Panc1 (cell line): ENCODE results near the gene DDX10. TPM values are rescaled to one million over a fixed set of nuclear protein-coding genes. Genes with fewer than 3 reads are reported as not detected.

Experiments used
- ATAC-seq: fragments of 200-7000 bp; cut with Tn5 transposase; 2 replicates; pipeline ENCODE4 v1.9.1; 2020; ENCODE audit warnings: mild to moderate bottlenecking, moderate library complexity
- BruUV-seq: library from RNA; stranded (reverse); fragments of 400-500 nt; replicated peaks from 2 replicates; lab custom pipeline; 2021; lab: Mats Ljungman, UMichigan
- CTCF ChIA-PET: fragments of 300-600 bp; sonication (Branson Sonifier 250); formaldehyde crosslinking; loops from one replicate; lab custom pipeline; 2022; ENCODE audit warnings: antibody characterized with exemption; lab: Charles Lee
- POLR2A ChIA-PET: fragments of 300-600 bp; sonication (Branson Sonifier 250); formaldehyde crosslinking; loops from one replicate; lab custom pipeline; 2022; ENCODE audit warnings: antibody characterized with exemption; lab: Charles Lee
- DNase-seq: peaks from one replicate; pipeline ENCODE4 v3.0.0-alpha.2; 2010; ENCODE audit warnings: low read depth, low spot score
- H3K27ac ChIP-seq: 2 replicates; pipeline ENCODE4 v1.5.1; 2011; ENCODE audit warnings: mild to moderate bottlenecking, low read length, inconsistent platforms
- H3K27me3 ChIP-seq: fragments of 200-500 bp; sonication (Bioruptor generic); 2 replicates; pipeline ENCODE4 v1.6.0; 2014; ENCODE audit warnings: low read length, inconsistent platforms; ENCODE audit not compliant: control insufficient read depth, insufficient read depth
- H3K36me3 ChIP-seq: fragments of 200-500 bp; sonication (Bioruptor generic); 2 replicates; pipeline ENCODE4 v1.5.1; 2014; ENCODE audit warnings: inconsistent platforms, mild to moderate bottlenecking, low read length, moderate library complexity; ENCODE audit not compliant: control insufficient read depth, insufficient read depth
- H3K4me1 ChIP-seq: 2 replicates; pipeline ENCODE4 v1.5.1; 2011; ENCODE audit warnings: inconsistent platforms, mild to moderate bottlenecking, low read length, moderate library complexity; ENCODE audit not compliant: control insufficient read depth, insufficient read depth
- H3K4me3 ChIP-seq, 2 experiments: 2 replicates each; pipeline ENCODE4 v1.5.1; 2011 to 2012; ENCODE audit warnings: low read depth in 2 of 2, low read length in 2 of 2, mild to moderate bottlenecking in 2 of 2, inconsistent platforms in 1 of 2, moderate library complexity in 1 of 2
- H3K9me3 ChIP-seq: fragments of 200-500 bp; sonication (Bioruptor generic); 2 replicates; pipeline ENCODE4 v1.5.1; 2014; ENCODE audit warnings: low read depth, mild to moderate bottlenecking, inconsistent platforms, low read length, moderate library complexity; ENCODE audit not compliant: control insufficient read depth, insufficient read depth
- CTCF ChIP-seq: fragments of 450-650 bp; IDR thresholded peaks from 2 replicates; pipeline ENCODE4 v1.5.1; 2017; ENCODE audit warnings: mild to moderate bottlenecking
- POLR2AphosphoS5 ChIP-seq: IDR thresholded peaks from 2 replicates; pipeline ENCODE4 v1.6.1; 2012; ENCODE audit warnings: mild to moderate bottlenecking, low read depth, low read length, moderate library complexity
- REST ChIP-seq, 2 experiments: IDR thresholded peaks; 2 replicates each; pipeline ENCODE4 v1.6.1; 2011 to 2012; ENCODE audit warnings: low read depth in 2 of 2, control low read depth in 1 of 2, low read length in 1 of 2, mild to moderate bottlenecking in 1 of 2, moderate library complexity in 1 of 2; ENCODE audit not compliant: insufficient read depth in 1 of 2
- SIN3A ChIP-seq: IDR thresholded peaks from 2 replicates; pipeline ENCODE4 v1.6.1; 2012; ENCODE audit warnings: low read depth, mild to moderate bottlenecking, low read length, moderate library complexity, borderline replicate concordance; ENCODE audit not compliant: insufficient read depth
- TCF7L2 ChIP-seq: IDR thresholded peaks from 2 replicates; pipeline ENCODE4 v1.6.1; 2011; ENCODE audit warnings: mild to moderate bottlenecking, low read depth, low read length, inconsistent platforms
- in situ Hi-C: cut with HindIII; loops from 2 replicates; pipeline ENCODE4 v1.10.0; 2016; ENCODE audit warnings: low sequenced_read_pairs, low pct_unique_long_range_greater_than_20kb
- intact Hi-C: fragments of 100-400 bp; cut with micrococcal nuclease; formaldehyde crosslinking; loops from one replicate; pipeline ENCODE4 v1.10.0; 2022; ENCODE audit not compliant: unreplicated experiment
- total RNA-seq: library from RNA; stranded (reverse); gene quantifications from one replicate; pipeline ENCODE4 v1.2.1, GENCODE V29; 2021; ENCODE audit not compliant: unreplicated experiment

Gene DDX10
- total RNA-seq, 1 experiment from 2014 or later: 48.8 TPM

- H3K4me1 ChIP-seq: no peaks in the 10 kb centered on the region
- in situ Hi-C loops (no loop called here), intact Hi-C loops (no loop called here)
- ATAC-seq: no peak
- H3K27ac ChIP-seq: no peak overlapping the region
- CTCF ChIA-PET: no interaction called here
- no peak for DNase-seq
- no peak overlapping the region for H3K4me3 ChIP-seq
- POLR2A ChIA-PET: no interaction called here
- TF ChIP-seq CTCF: no peak
- no TSS peak for BruUV-seq
- no peaks in the 10 kb centered on the region for H3K36me3 ChIP-seq
- H3K9me3 ChIP-seq: no peaks in the 10 kb centered on the region
- H3K27me3 ChIP-seq: no peaks in the 10 kb centered on the region
Measured at GRCh38 chr11:108617055-108617454, 47.8 kb upstream of the DDX10 start.

- no TSS peak for BruUV-seq
Measured at GRCh38 chr11:108618529-108618928, 46.3 kb upstream of the DDX10 start.

More at GRCh38 chr11:108618529-108618928, 46.3 kb upstream of the DDX10 start:
- TF ChIP-seq CTCF (no peak), REST (IDR thresholded peaks at IDR 0.05; ENCODE audit: insufficient read depth in 1 of 2, low read depth in 2 of 2, low read length in 1 of 2) (no peak), POLR2AphosphoS5 (no peak), TCF7L2 (no peak), SIN3A (no peak)
- no peak for DNase-seq
- peaks cover 3% of the 10 kb centered on the region; the same call in 1 of the 2 replicates for H3K27me3 ChIP-seq
- intact Hi-C loops (no loop called here), in situ Hi-C loops (no loop called here)
- no peaks in the 10 kb centered on the region for H3K9me3 ChIP-seq
- no peaks in the 10 kb centered on the region for H3K36me3 ChIP-seq
- no peak for ATAC-seq
- no peak overlapping the region for H3K27ac ChIP-seq
- no peaks in the 10 kb centered on the region for H3K4me1 ChIP-seq
- no peak overlapping the region for H3K4me3 ChIP-seq
- ChIA-PET POLR2A (no interaction called here), CTCF (no interaction called here)
